HG02642 (cell line): ENCODE results near the gene CNOT3.

Experiments used
- ATAC-seq: cut with Tn5 transposase; IDR thresholded peaks from one replicate; pipeline ENCODE4 v1.9.1; 2021; ENCODE audit warnings: mild to moderate bottlenecking; ENCODE audit not compliant: unreplicated experiment, poor library complexity

The CNOT3 gene

GRCh38 chr19:54145541-54146158 is 8.1 kb downstream of the CNOT3 start:
- no peak for ATAC-seq

GRCh38 chr19:54147676-54148075 is 10.1 kb downstream of the CNOT3 start:
- no peak for ATAC-seq

- no peak for ATAC-seq
These were observed 10.6 kb downstream of the CNOT3 start for GRCh38 chr19:54148158-54148557.

- ATAC-seq = no peak
These were observed 11.7 kb downstream of the CNOT3 start for GRCh38 chr19:54149021-54149812.

GRCh38 chr19:54151362-54152035 is 13.9 kb downstream of the CNOT3 start:
- no peak for ATAC-seq

GRCh38 chr19:54152267-54152666 is 14.7 kb downstream of the CNOT3 start:
- ATAC-seq = no peak

- ATAC-seq = no peak
These were observed 15.4 kb downstream of the CNOT3 start for GRCh38 chr19:54152878-54153524.

GRCh38 chr19:54153731-54154326 is 16.3 kb downstream of the CNOT3 start:
- no peak for ATAC-seq

- ATAC-seq = no peak
These were observed 17.2 kb downstream of the CNOT3 start for GRCh38 chr19:54154603-54155345.

GRCh38 chr19:54155694-54156093 is 18.1 kb downstream of the CNOT3 start:
- ATAC-seq = no peak

- ATAC-seq = no peak
These were observed 18.9 kb downstream of the CNOT3 start for GRCh38 chr19:54156490-54156889.

- no peak for ATAC-seq
These were observed 19.4 kb downstream of the CNOT3 start for GRCh38 chr19:54156953-54157352.

- no peak for ATAC-seq
These were observed 21.3 kb downstream of the CNOT3 start for GRCh38 chr19:54158812-54159351.

- ATAC-seq = peak; percentile 90
These were observed 22.0 kb downstream of the CNOT3 start, which contains the start of gene LENG1 for GRCh38 chr19:54159352-54160181. Gene LENG1, minus strand, starts transcription at chr19:54159721. Its CDS starts 26 bp downstream, at chr19:54159695.

GRCh38 chr19:54160182-54160811 is 22.7 kb downstream of the CNOT3 start:
- no peak for ATAC-seq

- no peak for ATAC-seq
These were observed 23.3 kb downstream of the CNOT3 start for GRCh38 chr19:54160854-54161253.

GRCh38 chr19:54162241-54162805 is 24.8 kb downstream of the CNOT3 start:
- no peak for ATAC-seq

GRCh38 chr19:54162884-54163283 is 25.3 kb downstream of the CNOT3 start:
- ATAC-seq = no peak
